Activated CD4-positive, alpha-beta memory T cell treated with anti-CD3 and anti-CD28 coated beads for 36 hours (primary cell): ENCODE measurements around the gene EMCN. TPM values are rescaled to one million over a fixed set of nuclear protein-coding genes. Genes with fewer than 3 reads are reported as not detected.
"Not testable (repeated sequence)": the region's sequence is repeated elsewhere in the genome, so short reads cannot be mapped to it uniquely, and the experiment has no call there.

Experiments used
- CTCF ChIA-PET: fragments of 350-600 bp; sonication (Branson Sonifier 250); formaldehyde crosslinking; loops from one replicate; lab custom pipeline; 2021; ENCODE audit warnings: antibody characterized with exemption, inconsistent platforms; lab: Charles Lee
- POLR2A ChIA-PET: fragments of 350-600 bp; sonication (Branson Sonifier 250); formaldehyde crosslinking; loops from one replicate; lab custom pipeline; 2021; ENCODE audit warnings: antibody characterized with exemption; lab: Charles Lee
- DNase-seq: peaks from one replicate; pipeline ENCODE4 v3.0.0-alpha.2; 2020
- H3K27ac Mint-ChIP-seq: one replicate; pipeline ENCODE4 v1.8.0; 2021; ENCODE audit warnings: mixed read lengths
- H3K27me3 Mint-ChIP-seq: one replicate; pipeline ENCODE4 v1.8.0; 2021; ENCODE audit warnings: mixed read lengths
- H3K36me3 Mint-ChIP-seq: one replicate; pipeline ENCODE4 v1.8.0; 2021; ENCODE audit warnings: mixed read lengths
- H3K4me1 Mint-ChIP-seq: one replicate; pipeline ENCODE4 v1.8.0; 2021; ENCODE audit warnings: low read depth, mixed read lengths
- H3K4me3 Mint-ChIP-seq: one replicate; pipeline ENCODE4 v1.8.0; 2021; ENCODE audit warnings: mild to moderate bottlenecking, mixed read lengths
- H3K9me3 Mint-ChIP-seq: one replicate; pipeline ENCODE4 v1.8.0; 2021; ENCODE audit warnings: mixed read lengths
- intact Hi-C: fragments of 100-400 bp; cut with micrococcal nuclease; formaldehyde crosslinking; loops from one replicate; pipeline ENCODE4 v1.15.1; 2023
- total RNA-seq, 2 experiments: library from RNA; stranded (reverse); gene quantifications; one replicate each; pipeline ENCODE4 v1.2.3, GENCODE V29; 2021

The EMCN gene
- not detected for total RNA-seq

DNA sequence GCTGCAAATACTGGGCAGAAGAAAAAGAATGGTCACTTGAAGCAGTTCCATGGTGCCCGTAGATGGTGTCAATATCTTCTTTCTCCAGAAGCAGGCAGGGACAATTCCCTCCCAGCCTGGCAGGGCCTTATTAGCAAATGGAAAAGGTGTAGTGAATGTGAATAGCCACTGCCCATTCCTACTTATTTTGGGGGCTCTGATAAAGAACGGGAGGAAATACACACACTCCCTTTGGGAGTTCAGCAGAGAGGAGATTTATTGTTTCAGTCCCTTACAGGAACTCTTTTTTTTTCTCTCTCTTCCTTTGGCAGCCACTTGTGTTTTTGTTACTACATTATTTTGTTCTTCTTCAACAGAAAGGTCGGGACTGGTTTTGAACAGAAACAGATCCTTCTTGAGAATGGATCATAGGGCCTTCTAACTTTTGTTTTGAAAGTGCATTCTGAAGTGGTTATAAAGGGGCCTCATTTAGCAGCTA, at the start of gene EMCN:
Gene EMCN (minus strand): TSS at position 159 of the 478 bp plus-strand sequence. CDS start 108 bp downstream, at position 51.
- no peak within 1 kb of the TSS for H3K4me3 Mint-ChIP-seq
- H3K27me3 Mint-ChIP-seq, result peaks cover 11% of the 10 kb centered on the region
- H3K9me3 Mint-ChIP-seq, result no peaks in the 10 kb centered on the region
- H3K36me3 Mint-ChIP-seq, result no peaks in the 10 kb centered on the region
- CTCF ChIA-PET, result no interaction called here
- intact Hi-C loops, result no loop called here
- POLR2A ChIA-PET, result no interaction called here
- H3K4me1 Mint-ChIP-seq, result no peaks in the 10 kb centered on the region
- H3K27ac Mint-ChIP-seq, result no peak within 1 kb of the TSS
- DNase-seq, result no peak

DNA sequence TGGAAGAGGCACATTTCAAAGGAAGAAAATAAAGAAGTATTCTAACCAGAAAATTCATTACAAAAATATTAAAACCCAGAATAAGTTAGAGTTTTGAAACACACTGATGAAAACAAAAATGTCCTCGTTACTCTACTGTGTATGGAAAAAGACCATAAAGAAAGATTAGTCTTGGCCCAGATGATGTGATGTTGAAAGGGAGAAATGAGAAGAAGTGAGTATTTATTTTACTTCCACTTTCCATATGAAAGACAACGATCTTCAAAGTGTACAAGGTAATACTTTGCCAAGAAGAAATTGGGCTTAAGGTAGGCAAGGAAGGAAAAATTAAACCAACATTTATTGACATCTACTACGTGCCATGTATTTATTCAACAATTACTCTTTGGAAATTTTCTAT, 48.6 kb upstream of the EMCN start:
- CTCF ChIA-PET, result interaction anchor here (0.6 to 0.9 kb wide), 2 partner anchors 955 to 1059 kb away, joined by 3 read pairs; no protein-coding TSS in a partner anchor
- H3K9me3 Mint-ChIP-seq, result no peaks in the 10 kb centered on the region
- no peaks in the 10 kb centered on the region for H3K27me3 Mint-ChIP-seq
- POLR2A ChIA-PET, result no interaction called here
- peaks cover 24% of the 10 kb centered on the region for H3K4me1 Mint-ChIP-seq
- no peaks in the 10 kb centered on the region for H3K36me3 Mint-ChIP-seq
- DNase-seq, result no peak
- intact Hi-C loops, result loop anchor here (1.0 to 5.0 kb wide), 3 partner anchors 257 to 749 kb away; partner anchors contain the start of gene DAPP1
- H3K4me3 Mint-ChIP-seq, result no peak overlapping the region
- H3K27ac Mint-ChIP-seq, result no peak overlapping the region

- no peaks in the 10 kb centered on the region for H3K4me1 Mint-ChIP-seq
- intact Hi-C loops, result loop anchor here (10.0 kb wide), 1 partner anchor 63 kb away; no protein-coding TSS in a partner anchor
- no peak for DNase-seq
- H3K9me3 Mint-ChIP-seq, result no peaks in the 10 kb centered on the region
- ChIA-PET CTCF (no interaction called here), POLR2A (no interaction called here)
- no peaks in the 10 kb centered on the region for H3K36me3 Mint-ChIP-seq
- H3K27me3 Mint-ChIP-seq, result peaks cover 9% of the 10 kb centered on the region
- H3K27ac Mint-ChIP-seq, result no peak overlapping the region
- H3K4me3 Mint-ChIP-seq, result no peak overlapping the region
Observed at GRCh38 chr4:100557306-100557705, 39.5 kb upstream of the EMCN start.

DNA sequence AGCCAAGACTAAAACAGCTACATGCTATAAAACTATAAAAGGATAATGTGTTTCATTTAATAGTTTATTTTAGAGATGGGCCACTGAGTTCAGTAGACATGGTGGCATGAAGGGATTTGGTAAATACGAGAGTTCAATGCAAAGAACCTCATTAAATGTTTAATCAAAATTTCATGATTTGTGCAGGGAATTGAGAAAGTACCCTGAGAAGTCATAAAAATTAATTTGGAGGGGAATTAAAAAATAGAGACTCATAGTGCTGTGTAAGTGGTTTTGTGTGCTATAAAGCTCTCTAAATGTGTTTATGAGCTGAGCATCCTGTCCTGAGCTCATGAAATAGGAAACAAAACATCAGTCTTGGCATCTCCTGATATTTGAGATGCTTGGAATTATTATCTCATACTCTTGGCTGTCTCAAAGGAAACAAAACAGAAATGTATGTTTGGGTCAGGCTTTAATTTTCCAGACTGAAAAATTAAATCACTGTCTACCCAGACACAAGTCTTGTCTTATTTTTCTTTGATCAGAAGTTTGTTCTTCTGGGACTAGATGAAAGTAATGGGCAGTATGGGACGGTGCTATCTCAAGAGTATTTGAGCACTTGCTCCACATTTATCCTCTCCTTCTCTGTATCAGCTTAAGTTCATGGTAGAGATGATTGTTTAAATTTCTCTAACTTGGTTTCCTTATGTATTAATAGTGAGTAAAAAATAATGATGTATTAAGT, 38.0 kb upstream of the EMCN start:
- ChIA-PET CTCF (no interaction called here), POLR2A (no interaction called here)
- intact Hi-C loops, result loop anchor here (10.0 kb wide), 1 partner anchor 61 kb away; no protein-coding TSS in a partner anchor

GRCh38 chr4:100548200-100548560, 30.4 kb upstream of the EMCN start:
- ChIA-PET CTCF (no interaction called here), POLR2A (no interaction called here)
- Mint-ChIP-seq H3K4me3 (no peak overlapping the region), H3K4me1 (peaks cover 11% of the 10 kb centered on the region), H3K9me3 (no peaks in the 10 kb centered on the region), H3K27me3 (peaks cover 1% of the 10 kb centered on the region), H3K36me3 (no peaks in the 10 kb centered on the region), H3K27ac (no peak overlapping the region)
- DNase-seq, result no peak
- intact Hi-C loops, result no loop called here

More for the DNA sequence above, 38.0 kb upstream of the EMCN start:
- H3K36me3 Mint-ChIP-seq, result no peaks in the 10 kb centered on the region
- no peak overlapping the region for H3K4me3 Mint-ChIP-seq
- H3K4me1 Mint-ChIP-seq, result no peaks in the 10 kb centered on the region
- H3K9me3 Mint-ChIP-seq, result no peaks in the 10 kb centered on the region
- no peak for DNase-seq
- peaks cover 9% of the 10 kb centered on the region for H3K27me3 Mint-ChIP-seq
- H3K27ac Mint-ChIP-seq, result no peak overlapping the region

GRCh38 chr4:100547541-100548199, 29.8 kb upstream of the EMCN start:
- ChIA-PET CTCF (no interaction called here), POLR2A (no interaction called here)
- Mint-ChIP-seq H3K36me3 (no peaks in the 10 kb centered on the region), H3K4me1 (peaks cover 11% of the 10 kb centered on the region), H3K4me3 (no peak overlapping the region), H3K27ac (no peak overlapping the region), H3K9me3 (no peaks in the 10 kb centered on the region), H3K27me3 (peaks cover 1% of the 10 kb centered on the region)
- intact Hi-C loops, result no loop called here
- DNase-seq, result no peak

DNA sequence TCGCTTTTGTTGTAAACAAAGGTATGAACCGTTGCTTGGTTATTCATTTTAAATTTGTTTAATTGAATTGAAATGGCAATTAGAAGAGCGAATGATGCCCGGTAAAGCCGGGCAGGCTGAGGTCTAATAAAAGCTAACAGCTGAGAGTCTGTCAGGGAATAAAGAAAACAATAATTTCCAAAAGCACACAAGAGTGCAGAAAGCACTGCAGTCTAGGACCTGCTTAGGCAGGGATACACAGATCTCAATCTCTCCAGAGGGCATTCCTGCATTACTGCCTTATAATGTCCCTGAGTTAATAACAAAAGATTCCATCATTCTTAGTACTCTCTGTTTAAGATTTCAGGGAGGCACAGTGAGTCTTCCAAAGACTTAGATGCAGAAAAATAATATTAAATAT, 27.6 kb upstream of the EMCN start:
- H3K4me1 Mint-ChIP-seq, result peaks cover 11% of the 10 kb centered on the region
- no peak overlapping the region for H3K4me3 Mint-ChIP-seq
- H3K27me3 Mint-ChIP-seq, result peaks cover 1% of the 10 kb centered on the region
- H3K36me3 Mint-ChIP-seq, result no peaks in the 10 kb centered on the region
- no peaks in the 10 kb centered on the region for H3K9me3 Mint-ChIP-seq
- ChIA-PET POLR2A (no interaction called here), CTCF (no interaction called here)
- no peak overlapping the region for H3K27ac Mint-ChIP-seq
- intact Hi-C loops, result no loop called here
- DNase-seq, result no peak

DNA sequence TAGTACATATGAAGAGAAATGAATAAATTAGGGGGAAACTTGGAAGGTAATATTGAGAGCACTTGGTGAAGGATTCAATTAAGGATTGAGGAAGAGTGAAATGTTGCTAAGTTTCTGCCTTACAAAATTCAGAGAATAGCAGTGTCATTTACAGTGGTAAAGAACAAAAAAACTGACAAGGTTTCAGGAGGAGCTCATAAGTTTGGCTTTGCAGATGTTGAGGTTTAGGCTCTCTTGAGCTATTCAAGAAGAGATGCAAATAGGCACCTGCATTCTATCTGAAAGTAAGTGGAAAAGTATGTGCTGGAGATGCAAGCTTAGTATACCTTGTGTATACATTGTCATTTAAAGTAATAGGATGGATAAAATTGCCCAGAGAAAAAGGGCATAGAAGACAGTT, 22.3 kb upstream of the EMCN start:
- intact Hi-C loops, result no loop called here
- H3K36me3 Mint-ChIP-seq, result no peaks in the 10 kb centered on the region

DNA sequence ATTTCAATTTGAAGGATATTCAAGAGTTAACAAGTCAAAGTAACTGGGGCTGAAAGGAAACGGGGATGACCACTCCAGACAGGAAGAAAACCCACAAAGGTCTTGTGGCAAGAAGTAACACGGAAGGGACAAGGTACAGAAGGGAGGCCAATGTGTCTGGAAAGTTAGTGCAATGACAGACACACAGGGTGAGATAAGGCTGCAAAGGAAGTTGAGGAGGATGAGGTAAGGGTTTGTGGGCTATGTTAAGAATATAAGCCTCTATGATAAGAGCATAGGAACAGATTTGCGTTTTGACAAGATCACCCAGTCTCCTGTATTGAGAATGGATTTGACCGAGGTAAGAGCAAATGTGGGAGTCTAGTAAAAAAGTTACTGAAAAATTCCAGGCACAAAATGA, 21.9 kb upstream of the EMCN start:
- Mint-ChIP-seq H3K36me3 (no peaks in the 10 kb centered on the region), H3K4me3 (no peak overlapping the region), H3K27ac (no peak overlapping the region), H3K9me3 (no peaks in the 10 kb centered on the region), H3K27me3 (peaks cover 3% of the 10 kb centered on the region), H3K4me1 (no peaks in the 10 kb centered on the region)
- no peak for DNase-seq
- intact Hi-C loops, result no loop called here
- ChIA-PET POLR2A (no interaction called here), CTCF (no interaction called here)

More for the DNA sequence above, 22.3 kb upstream of the EMCN start:
- POLR2A ChIA-PET, result no interaction called here
- H3K27me3 Mint-ChIP-seq, result peaks cover 3% of the 10 kb centered on the region
- CTCF ChIA-PET, result no interaction called here
- H3K27ac Mint-ChIP-seq, result no peak overlapping the region
- DNase-seq, result no peak
- H3K4me1 Mint-ChIP-seq, result no peaks in the 10 kb centered on the region
- no peak overlapping the region for H3K4me3 Mint-ChIP-seq
- no peaks in the 10 kb centered on the region for H3K9me3 Mint-ChIP-seq

GRCh38 chr4:100533741-100534140, 15.9 kb upstream of the EMCN start:
- intact Hi-C loops, result loop anchor here (5.0 kb wide), 1 partner anchor 801 kb away; no protein-coding TSS in a partner anchor
- peaks cover 6% of the 10 kb centered on the region for H3K27me3 Mint-ChIP-seq
- peaks cover 5% of the 10 kb centered on the region for H3K4me1 Mint-ChIP-seq
- H3K36me3 Mint-ChIP-seq, result no peaks in the 10 kb centered on the region
- H3K27ac Mint-ChIP-seq, result no peak overlapping the region
- no peak for DNase-seq
- POLR2A ChIA-PET, result no interaction called here
- no peaks in the 10 kb centered on the region for H3K9me3 Mint-ChIP-seq
- H3K4me3 Mint-ChIP-seq, result no peak overlapping the region
- CTCF ChIA-PET, result no interaction called here

GRCh38 chr4:100530161-100530560, 12.3 kb upstream of the EMCN start:
- intact Hi-C loops, result loop anchor here (5.0 kb wide), 1 partner anchor 798 kb away; no protein-coding TSS in a partner anchor
- H3K36me3 Mint-ChIP-seq, DNase-seq, H3K27ac Mint-ChIP-seq, CTCF ChIA-PET, H3K27me3 Mint-ChIP-seq, POLR2A ChIA-PET, H3K9me3 Mint-ChIP-seq, H3K4me1 Mint-ChIP-seq, H3K4me3 Mint-ChIP-seq: not testable (repeated sequence)

- Mint-ChIP-seq H3K9me3 (no peaks in the 10 kb centered on the region), H3K36me3 (no peaks in the 10 kb centered on the region), H3K4me1 (peaks cover 2% of the 10 kb centered on the region), H3K4me3 (no peak overlapping the region), H3K27me3 (peaks cover 4% of the 10 kb centered on the region), H3K27ac (no peak overlapping the region)
- no peak for DNase-seq
- POLR2A ChIA-PET, result no interaction called here
- CTCF ChIA-PET, result no interaction called here
- intact Hi-C loops, result no loop called here
Observed at GRCh38 chr4:100525686-100526085, 7.9 kb upstream of the EMCN start.
